Measurements from ENCODE around the gene SNORC. TPM values are rescaled to one million over a fixed set of nuclear protein-coding genes. Genes with fewer than 3 reads are reported as not detected.
A peak's percentile ranks its signal among the peaks of the same experiment; 100 is the strongest.

Gene SNORC
- polyA plus RNA-seq, 1 donor = 1.6 TPM

DNA sequence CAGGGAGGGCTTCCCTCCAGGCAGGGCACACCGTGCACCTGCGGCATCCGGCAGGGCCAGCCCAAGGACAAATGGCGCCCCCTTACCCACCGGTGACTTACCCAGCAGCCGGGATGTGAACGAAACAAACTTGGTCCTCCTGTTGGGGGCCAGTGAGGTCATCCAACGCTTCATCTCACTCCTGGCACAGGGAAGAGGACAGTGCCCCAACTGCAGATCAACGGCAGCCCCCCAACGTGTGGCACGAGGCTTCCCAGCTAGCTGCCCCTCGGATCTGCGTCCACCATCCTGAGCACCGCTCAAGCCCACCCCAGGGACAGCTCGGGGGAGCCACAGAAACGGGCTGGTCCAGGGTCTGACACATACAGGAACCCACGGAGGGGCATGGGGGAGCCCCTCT is 12.0 kb downstream of the SNORC start:
- no peak for DNase-seq

GRCh38 chr2:232882505-232883115 is 12.5 kb downstream of the SNORC start:
- no peak for DNase-seq

- no peak for DNase-seq
These were observed 13.2 kb downstream of the SNORC start for GRCh38 chr2:232883116-232883721.

DNA sequence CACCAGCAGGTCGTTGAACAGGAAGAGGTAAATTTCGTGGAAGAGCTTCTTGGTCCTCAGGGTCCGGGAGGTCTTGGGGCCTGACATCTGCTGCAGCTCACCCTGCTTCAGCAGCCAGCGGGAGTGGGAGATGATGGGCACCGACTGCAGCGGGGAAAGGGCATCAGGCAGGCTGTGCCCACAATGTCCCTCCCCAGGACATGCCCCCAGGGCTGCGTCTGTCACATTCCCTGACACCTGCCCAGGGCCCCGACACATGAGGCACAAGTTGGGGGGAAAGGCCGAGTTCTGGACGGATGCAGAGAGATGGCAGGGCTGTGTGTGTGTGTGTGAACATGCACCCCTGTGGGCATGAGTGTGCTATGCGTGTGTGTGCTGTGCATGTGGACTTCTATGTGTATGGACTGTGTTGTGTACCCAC is 13.9 kb downstream of the SNORC start:
- no peak for DNase-seq

- DNase-seq = no peak
These were observed 14.6 kb downstream of the SNORC start for GRCh38 chr2:232884549-232885263.

DNA sequence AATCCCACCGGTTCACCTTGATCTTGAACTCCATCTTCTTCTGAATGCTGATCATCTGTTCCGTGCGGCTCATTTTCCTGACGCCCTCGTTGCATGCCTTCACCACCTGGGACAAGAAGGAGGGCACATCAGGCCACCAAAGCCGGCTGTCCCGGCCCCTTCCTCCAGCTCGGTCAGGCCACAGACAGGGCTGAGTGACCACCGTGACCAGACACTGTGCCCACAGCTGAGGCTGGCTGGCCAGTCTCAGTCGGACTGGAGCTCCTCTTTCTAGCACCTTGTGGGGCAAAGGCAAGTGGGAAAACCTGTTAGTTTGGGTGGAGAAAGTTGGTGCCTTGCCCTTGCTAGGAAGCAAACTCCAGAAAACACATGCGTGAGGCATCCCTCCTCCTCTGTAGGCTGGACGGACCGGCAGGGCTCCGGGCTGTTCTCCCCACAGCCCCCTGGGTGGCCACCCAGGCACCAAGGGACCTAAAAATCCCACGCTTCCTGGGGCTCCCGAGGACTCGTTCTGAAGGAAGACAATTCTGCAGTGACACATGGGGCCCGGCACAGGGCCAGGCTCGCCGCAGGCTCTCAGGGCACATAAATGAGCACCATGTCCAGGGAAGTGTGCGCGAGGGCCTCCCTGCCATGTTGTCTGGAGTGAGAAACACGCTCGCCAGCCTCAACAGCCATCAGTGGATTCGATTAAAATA is 15.3 kb downstream of the SNORC start:
- DNase-seq = no peak

DNA sequence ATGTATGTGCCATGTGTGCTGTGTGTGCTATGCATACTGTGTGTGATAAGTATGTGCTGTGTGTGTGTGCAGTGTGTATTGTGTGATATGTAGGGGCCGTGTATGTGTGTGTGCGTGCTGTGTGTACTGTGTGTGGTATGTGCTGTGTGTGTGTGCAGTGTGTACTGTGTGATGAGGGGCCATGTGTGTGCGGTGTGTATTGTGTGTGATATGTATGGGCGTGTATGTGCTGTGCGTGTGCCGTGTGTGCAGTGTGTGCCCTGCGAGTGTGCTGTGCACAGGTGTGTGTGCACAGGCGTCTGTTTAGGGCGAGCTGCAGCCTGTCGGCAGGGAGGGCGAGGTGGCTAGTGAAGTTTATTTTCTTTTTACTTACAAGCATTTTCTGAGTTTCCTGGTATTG is 16.1 kb downstream of the SNORC start:
- no peak for DNase-seq

DNA sequence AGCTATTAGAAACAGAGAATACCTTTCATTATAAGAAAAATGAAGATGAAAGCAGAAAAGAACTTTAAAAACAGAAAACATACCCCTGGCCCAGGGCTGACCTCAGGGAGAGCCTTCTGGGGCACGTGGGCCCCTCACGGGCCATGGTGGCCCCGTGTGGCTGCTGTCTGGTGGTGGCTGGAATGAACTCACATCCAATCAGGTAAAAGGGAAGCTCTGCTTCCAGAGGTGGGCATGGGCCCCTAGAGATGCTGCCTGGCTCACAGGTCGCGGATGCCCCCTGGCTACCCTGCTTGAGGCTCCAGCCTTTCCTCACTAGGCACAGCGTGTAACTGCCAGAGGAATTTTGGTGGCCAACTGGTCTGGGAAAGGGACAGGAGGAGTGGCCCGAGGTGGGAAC is 16.6 kb downstream of the SNORC start:
- DNase-seq = no peak

DNA sequence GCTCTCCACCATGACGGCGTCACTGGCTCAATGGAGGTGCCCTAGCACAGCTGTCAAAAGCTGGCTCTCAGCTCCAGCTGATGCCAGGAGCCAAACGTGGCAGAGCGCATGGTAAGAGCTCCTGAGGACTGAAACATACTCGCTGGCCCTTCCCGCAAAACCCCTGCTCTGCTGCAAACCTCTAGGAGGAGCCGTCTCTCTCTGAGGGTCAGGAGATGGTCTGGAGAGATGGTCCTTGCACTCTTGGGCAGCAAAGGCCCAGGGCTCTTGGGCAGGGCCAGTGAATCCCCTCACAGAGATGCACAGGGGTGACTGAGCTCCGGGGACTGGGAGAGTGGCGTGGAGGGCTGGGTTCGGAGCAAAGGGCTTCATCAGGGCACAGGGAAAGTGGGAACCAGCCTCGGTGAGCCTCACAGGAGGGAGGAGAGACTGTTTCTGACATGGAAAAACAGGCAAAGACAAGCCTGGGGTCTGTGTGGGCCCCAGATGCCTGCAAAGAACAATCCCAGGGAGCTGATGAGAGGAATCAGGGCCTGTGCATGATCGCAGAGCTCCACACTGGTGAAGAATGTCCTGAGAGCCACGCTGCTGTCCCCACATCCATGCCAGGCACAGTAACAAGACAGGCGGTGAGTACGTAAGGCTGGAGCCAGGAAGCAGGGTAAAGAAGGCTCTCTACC is 17.2 kb downstream of the SNORC start:
- no peak for DNase-seq

GRCh38 chr2:232888099-232888836 is 18.2 kb downstream of the SNORC start:
- no peak for DNase-seq

GRCh38 chr2:232888839-232889529 is 18.9 kb downstream of the SNORC start:
- DNase-seq = no peak

- DNase-seq = no peak
These were observed 19.9 kb downstream of the SNORC start for GRCh38 chr2:232889876-232890401.

- DNase-seq = no peak
These were observed 20.5 kb downstream of the SNORC start for GRCh38 chr2:232890536-232890895.

DNA sequence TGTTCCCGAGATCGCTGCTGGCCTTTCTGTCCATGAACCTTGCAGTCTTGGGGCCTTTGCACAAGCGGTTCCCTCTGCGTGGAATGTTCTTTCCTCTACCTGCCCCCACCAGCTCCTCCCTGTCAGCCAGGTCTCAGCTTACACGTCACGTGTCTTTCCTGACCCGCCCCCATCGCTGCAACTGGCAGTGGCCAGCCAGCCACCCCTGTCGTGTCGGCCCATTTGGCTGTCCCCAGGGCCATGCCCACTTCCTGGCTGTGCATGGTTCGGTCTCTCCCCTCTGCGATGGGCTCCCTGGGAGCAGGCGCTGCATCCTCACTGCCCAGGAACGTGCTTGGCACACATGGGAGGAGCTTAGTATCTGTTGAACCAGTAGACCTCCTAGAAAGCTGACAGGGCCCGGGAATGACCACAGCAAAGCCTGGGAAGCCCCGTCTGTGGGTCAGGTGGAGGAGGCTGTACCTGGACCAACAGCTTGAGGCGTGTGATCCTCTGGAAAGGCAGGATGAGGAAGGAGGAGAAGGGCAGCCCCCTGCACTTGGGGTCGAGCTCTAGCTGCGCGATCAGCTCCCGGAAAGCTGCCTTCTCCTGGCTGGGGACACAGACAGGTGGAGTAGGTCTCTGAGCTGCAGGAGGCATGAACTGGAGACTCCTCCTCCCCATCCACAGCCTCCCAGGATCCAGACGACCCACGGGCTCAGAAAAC is 21.0 kb downstream of the SNORC start:
- DNase-seq = peak; percentile 56

DNA sequence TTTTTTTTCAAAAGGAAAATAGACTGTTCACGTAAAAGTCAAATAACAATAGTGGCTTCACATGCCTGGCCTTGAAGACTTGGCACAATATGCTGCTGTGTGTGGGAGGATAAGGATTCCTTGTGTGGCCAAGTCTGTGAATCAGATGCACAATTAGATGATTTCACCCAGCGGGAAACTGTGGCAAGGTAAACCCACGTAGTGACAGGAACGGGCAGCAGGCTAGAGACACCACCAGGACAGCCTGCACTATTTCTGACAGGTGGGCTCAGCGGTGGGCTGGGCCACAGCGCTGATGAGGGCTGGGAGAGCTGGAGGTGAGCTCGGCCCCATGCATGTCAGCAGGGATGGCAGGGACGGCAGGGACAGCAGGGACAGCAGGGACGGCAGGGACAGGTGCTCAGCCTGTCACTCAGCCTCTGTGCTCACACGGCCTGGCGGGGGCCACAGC is 21.6 kb downstream of the SNORC start:
- DNase-seq = no peak

DNA sequence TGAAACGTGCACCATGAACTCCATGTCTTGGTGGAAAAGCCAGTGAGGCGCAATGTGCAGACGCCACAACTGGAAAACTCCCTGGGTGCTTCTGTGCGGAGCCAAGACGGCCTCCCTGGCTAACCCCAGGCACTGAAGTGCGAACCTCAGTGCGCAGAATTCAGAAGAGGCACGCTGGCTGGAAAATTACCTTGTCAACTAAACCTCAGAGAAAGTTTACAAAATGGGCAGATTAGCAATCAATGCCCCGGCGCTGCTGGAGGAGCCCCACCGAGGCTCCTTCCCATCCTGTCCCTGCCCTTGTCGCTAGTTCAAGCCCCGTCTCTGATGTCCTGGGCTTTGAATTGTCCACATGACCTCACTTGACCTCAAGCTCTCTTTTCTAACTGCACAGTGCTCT is 22.2 kb downstream of the SNORC start:
- DNase-seq = no peak

GRCh38 chr2:232892843-232893242 is 22.8 kb downstream of the SNORC start:
- DNase-seq = no peak

DNA sequence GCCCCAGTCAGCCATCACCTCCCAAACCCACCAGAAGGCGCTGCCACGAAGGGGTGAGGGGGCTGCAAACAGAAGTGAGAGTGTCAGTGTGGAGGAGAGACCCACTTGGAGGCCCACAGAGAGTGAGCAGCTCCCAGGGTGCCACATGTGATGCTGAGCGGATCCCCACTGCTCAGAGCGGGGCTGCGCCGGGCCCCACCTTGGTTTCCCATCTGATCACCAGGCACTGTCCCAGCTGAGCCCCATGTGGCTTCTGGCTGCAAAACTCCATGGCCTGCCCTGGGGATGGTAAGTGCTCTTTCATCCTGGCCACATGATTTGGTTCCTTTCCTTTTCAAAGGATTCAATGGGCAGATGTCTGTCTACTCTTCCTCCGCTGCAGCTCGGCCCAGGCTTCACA is 23.8 kb downstream of the SNORC start:
- DNase-seq = no peak

GRCh38 chr2:232894251-232894650 is 24.2 kb downstream of the SNORC start:
- DNase-seq = no peak

- DNase-seq = no peak
These were observed 24.7 kb downstream of the SNORC start for GRCh38 chr2:232894746-232895145.

Data from left kidney (tissue), 2 donors.